Chondrocyte (in vitro differentiated cells): ENCODE data around the gene TGFA. TPM values are rescaled to one million over a fixed set of nuclear protein-coding genes. Genes with fewer than 3 reads are reported as not detected.

ENCODE experiments used
- DNase-seq: peaks from one replicate; pipeline ENCODE4 v3.0.0; 2021; ENCODE audit warnings: mixed read lengths, low spot score
- H3K27ac Mint-ChIP-seq: one replicate; pipeline ENCODE4 v1.8.0; 2021; ENCODE audit warnings: mild to moderate bottlenecking, moderate library complexity, mixed read lengths; ENCODE audit not compliant: unreplicated experiment
- H3K27me3 Mint-ChIP-seq: 2 replicates; pipeline ENCODE4 v1.8.0; 2021; ENCODE audit warnings: low read depth, mixed read lengths
- H3K36me3 Mint-ChIP-seq: 2 replicates; pipeline ENCODE4 v1.8.0; 2021; ENCODE audit warnings: low read depth, mixed read lengths
- H3K4me1 Mint-ChIP-seq: 2 replicates; pipeline ENCODE4 v1.8.0; 2021; ENCODE audit warnings: low read depth, mild to moderate bottlenecking, mixed read lengths
- H3K4me3 Mint-ChIP-seq: one replicate; pipeline ENCODE4 v1.8.0; 2021; ENCODE audit warnings: mild to moderate bottlenecking, moderate library complexity, mixed read lengths; ENCODE audit not compliant: unreplicated experiment
- H3K9me3 Mint-ChIP-seq: 2 replicates; pipeline ENCODE4 v1.8.0; 2021; ENCODE audit warnings: low read depth, mixed read lengths
- CTCF ChIP-seq: fragments of 200-600 bp; sonication (generic); IDR thresholded peaks from 2 replicates; pipeline ENCODE4 v1.5.0; 2021; ENCODE audit warnings: antibody characterized with exemption, mild to moderate bottlenecking, moderate library complexity
- total RNA-seq: library from RNA; stranded (reverse); gene quantifications from 3 replicates; pipeline ENCODE4 v1.2.1, GENCODE V29; 2021

TGFA gene
- total RNA-seq, 1 donor from 2014 or later = 0.25 TPM

GRCh38 chr2:70496819-70497218 is 56.8 kb downstream of the TGFA start:
- Mint-ChIP-seq H3K4me1 (no peaks in the 10 kb centered on the region), H3K27me3 (peaks cover 41% of the 10 kb centered on the region), H3K9me3 (no peaks in the 10 kb centered on the region), H3K27ac (no peak overlapping the region), H3K36me3 (no peaks in the 10 kb centered on the region), H3K4me3 (no peak overlapping the region)
- TF ChIP-seq CTCF = no peak
- no peak for DNase-seq

GRCh38 chr2:70494293-70494886 is 59.2 kb downstream of the TGFA start:
- no peaks in the 10 kb centered on the region for H3K4me1 Mint-ChIP-seq
- H3K27me3 Mint-ChIP-seq = peaks cover 40% of the 10 kb centered on the region
- H3K9me3 Mint-ChIP-seq = no peaks in the 10 kb centered on the region
- H3K36me3 Mint-ChIP-seq = no peaks in the 10 kb centered on the region
- DNase-seq = no peak
- no peak overlapping the region for H3K4me3 Mint-ChIP-seq
- no peak for TF ChIP-seq CTCF
- no peak overlapping the region for H3K27ac Mint-ChIP-seq

- DNase-seq = no peak
- no peaks in the 10 kb centered on the region for H3K36me3 Mint-ChIP-seq
- H3K27me3 Mint-ChIP-seq = peaks cover 36% of the 10 kb centered on the region
- H3K4me1 Mint-ChIP-seq = no peaks in the 10 kb centered on the region
- no peak for TF ChIP-seq CTCF
- no peak overlapping the region for H3K27ac Mint-ChIP-seq
- H3K9me3 Mint-ChIP-seq = no peaks in the 10 kb centered on the region
- no peak overlapping the region for H3K4me3 Mint-ChIP-seq
Observed at GRCh38 chr2:70490381-70490780, 63.2 kb downstream of the TGFA start.

GRCh38 chr2:70489165-70489564 is 64.5 kb downstream of the TGFA start:
- TF ChIP-seq CTCF = no peak
- H3K4me1 Mint-ChIP-seq = no peaks in the 10 kb centered on the region
- H3K9me3 Mint-ChIP-seq = no peaks in the 10 kb centered on the region
- H3K27ac Mint-ChIP-seq = no peak overlapping the region
- DNase-seq = no peak
- no peaks in the 10 kb centered on the region for H3K36me3 Mint-ChIP-seq
- H3K4me3 Mint-ChIP-seq = no peak overlapping the region
- peaks cover 32% of the 10 kb centered on the region for H3K27me3 Mint-ChIP-seq

GRCh38 chr2:70484086-70484485 is 69.5 kb downstream of the TGFA start:
- Mint-ChIP-seq H3K4me1 (no peaks in the 10 kb centered on the region), H3K27me3 (peaks cover 15% of the 10 kb centered on the region), H3K27ac (no peak overlapping the region), H3K36me3 (no peaks in the 10 kb centered on the region), H3K9me3 (peaks cover 6% of the 10 kb centered on the region), H3K4me3 (no peak overlapping the region)
- TF ChIP-seq CTCF = no peak
- no peak for DNase-seq
